ENCODE data around the gene MEX3D.

DNA sequence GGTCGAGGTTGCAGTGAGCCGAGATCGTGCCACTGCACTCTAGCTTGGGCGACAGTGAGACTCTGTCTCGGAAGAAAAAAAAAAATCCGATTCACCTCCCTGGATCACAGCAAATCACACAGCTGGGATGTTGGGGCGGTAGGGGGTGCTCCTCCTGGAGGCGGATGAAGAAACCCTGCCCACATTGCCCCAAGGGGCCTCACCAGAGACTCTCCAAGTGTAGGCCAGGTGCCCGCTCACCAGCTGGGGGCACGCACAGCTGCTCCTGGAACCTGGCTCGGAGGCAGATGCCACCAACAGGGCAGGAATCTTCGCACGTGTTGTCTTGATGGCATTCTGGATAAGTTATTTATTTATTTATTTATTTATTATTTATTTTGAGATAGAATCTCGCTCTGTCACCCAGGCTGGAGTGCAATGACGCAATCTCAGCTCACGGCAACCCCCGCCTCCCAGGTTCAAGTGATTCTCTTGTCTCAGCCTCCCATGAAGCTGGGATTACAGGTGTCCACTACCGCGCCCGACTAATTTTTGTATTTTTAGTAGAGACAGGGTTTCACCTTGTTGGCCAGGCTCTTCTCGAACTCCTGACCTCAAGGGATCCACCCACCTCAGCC lies 34.1 kb upstream of the MEX3D start:
- TF ChIP-seq, protein P1, sequence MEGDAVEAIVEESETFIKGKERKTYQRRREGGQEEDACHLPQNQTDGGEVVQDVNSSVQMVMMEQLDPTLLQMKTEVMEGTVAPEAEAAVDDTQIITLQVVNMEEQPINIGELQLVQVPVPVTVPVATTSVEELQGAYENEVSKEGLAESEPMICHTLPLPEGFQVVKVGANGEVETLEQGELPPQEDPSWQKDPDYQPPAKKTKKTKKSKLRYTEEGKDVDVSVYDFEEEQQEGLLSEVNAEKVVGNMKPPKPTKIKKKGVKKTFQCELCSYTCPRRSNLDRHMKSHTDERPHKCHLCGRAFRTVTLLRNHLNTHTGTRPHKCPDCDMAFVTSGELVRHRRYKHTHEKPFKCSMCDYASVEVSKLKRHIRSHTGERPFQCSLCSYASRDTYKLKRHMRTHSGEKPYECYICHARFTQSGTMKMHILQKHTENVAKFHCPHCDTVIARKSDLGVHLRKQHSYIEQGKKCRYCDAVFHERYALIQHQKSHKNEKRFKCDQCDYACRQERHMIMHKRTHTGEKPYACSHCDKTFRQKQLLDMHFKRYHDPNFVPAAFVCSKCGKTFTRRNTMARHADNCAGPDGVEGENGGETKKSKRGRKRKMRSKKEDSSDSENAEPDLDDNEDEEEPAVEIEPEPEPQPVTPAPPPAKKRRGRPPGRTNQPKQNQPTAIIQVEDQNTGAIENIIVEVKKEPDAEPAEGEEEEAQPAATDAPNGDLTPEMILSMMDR (IDR thresholded peaks at IDR 0.05; ENCODE audit: insufficient read depth, low read depth, low read length): no peak
- no peak for TF ChIP-seq EZH2 (IDR thresholded peaks at IDR 0.05; ENCODE audit: insufficient read depth, low read length)
